ENCODE measurements around the gene DNAH2. TPM values are rescaled to one million over a fixed set of nuclear protein-coding genes. Genes with fewer than 3 reads are reported as not detected.
"Not testable (repeated sequence)": the region's sequence is repeated elsewhere in the genome, so short reads cannot be mapped to it uniquely, and the experiment has no call there.

The DNAH2 gene
- total RNA-seq, 1 experiment from 2014 or later = 0.17 TPM

DNA sequence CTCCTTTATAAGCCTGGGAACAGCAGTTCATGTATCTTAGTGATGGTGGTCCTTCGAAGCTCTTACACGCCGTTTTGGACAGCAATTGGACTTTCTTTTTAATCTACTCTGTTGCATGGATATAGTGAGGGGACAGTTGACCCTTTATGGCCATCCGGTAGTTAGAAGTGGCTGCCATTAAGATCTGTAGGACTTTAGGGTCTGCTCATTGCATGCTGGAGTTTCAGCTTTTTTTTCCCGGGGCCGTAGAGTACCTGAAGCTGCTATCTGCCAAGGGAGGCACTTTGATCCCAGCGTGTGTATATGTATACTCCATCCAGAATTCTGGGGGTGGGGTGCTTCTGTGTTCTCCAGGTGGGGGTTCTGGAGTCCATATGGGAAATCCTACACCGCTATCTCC lies 141.5 kb downstream of the DNAH2 start:
- TF ChIP-seq MXD4 (CRISPR knock-in tag; IDR thresholded peaks at IDR 0.05; ENCODE audit: borderline replicate concordance) (no peak), JUN (CRISPR knock-in tag; IDR thresholded peaks at IDR 0.05) (no peak), EMX1 (CRISPR knock-in tag; IDR thresholded peaks at IDR 0.05) (no peak), ZNF219 (CRISPR knock-in tag; IDR thresholded peaks at IDR 0.05; ENCODE audit: borderline replicate concordance) (no peak), FOXK1 (CRISPR knock-in tag; IDR thresholded peaks at IDR 0.05) (no peak)
- TF ChIP-seq, protein P1, sequence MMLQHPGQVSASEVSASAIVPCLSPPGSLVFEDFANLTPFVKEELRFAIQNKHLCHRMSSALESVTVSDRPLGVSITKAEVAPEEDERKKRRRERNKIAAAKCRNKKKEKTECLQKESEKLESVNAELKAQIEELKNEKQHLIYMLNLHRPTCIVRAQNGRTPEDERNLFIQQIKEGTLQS (CRISPR knock-in tag; conservative IDR thresholded peaks at IDR 0.05) = no peak
- CTCF ChIA-PET = interaction anchor here (0.8 to 1.7 kb wide), 2 partner anchors 24 to 130 kb away, joined by 4 to 5 read pairs; no protein-coding TSS in a partner anchor
- Mint-ChIP-seq H3K27ac (no peak overlapping the region), H3K9me3 (no peaks in the 10 kb centered on the region), H3K4me3 (no peak overlapping the region), H3K27me3 (ENCODE audit: low read depth) (peaks cover 2% of the 10 kb centered on the region; the same call in 1 of the 2 replicates), H3K36me3 (peaks cover 6% of the 10 kb centered on the region), H3K4me1 (peaks cover 16% of the 10 kb centered on the region)
- no peak for ATAC-seq
- POLR2A ChIA-PET = interaction anchor here (0.6 kb wide), 1 partner anchor 837 kb away, joined by 3 read pairs; no protein-coding TSS in a partner anchor
- DNase-seq (ENCODE audit: low spot score) = no peak

DNA sequence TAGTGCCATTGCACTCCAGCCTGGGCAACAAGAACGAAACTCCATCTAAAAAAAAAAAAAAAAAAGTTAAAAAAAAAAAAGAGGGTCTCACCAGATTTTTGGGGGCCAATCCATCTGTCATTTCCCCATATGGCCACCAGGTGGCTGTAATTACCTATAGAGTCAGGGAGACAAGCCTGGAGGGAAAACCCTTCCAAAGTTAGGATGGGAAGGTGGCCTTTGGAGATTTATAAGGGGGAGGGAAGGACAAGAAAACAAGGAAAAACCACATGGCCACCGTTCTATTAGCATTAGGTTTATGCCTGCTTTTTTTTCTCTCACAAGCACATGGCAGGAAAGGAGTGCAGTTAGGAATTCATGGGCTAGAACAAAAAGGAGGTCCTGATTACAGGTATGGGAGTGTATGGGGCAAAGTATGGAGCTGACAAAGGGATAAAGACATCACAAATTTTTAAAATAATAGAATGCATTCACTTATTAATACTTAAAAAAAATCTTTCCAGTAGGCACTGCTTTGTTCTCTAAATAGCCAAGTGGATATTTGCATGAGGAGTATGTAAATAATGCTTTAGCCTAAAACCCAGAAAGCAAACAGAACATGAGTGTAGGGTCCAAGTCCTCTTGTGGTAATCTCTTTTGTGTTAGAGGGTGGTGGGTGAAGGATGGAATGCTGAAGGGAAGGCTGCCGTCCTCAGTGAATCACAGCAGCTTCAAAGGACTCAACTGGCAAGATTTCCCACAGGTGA lies 145.3 kb downstream of the DNAH2 start:
- POLR2A ChIA-PET = interaction anchor here (0.7 kb wide), 3 partner anchors 24 to 361 kb away, joined by 3 to 6 read pairs (median 4); no protein-coding TSS in a partner anchor
- TF ChIP-seq, protein P2, sequence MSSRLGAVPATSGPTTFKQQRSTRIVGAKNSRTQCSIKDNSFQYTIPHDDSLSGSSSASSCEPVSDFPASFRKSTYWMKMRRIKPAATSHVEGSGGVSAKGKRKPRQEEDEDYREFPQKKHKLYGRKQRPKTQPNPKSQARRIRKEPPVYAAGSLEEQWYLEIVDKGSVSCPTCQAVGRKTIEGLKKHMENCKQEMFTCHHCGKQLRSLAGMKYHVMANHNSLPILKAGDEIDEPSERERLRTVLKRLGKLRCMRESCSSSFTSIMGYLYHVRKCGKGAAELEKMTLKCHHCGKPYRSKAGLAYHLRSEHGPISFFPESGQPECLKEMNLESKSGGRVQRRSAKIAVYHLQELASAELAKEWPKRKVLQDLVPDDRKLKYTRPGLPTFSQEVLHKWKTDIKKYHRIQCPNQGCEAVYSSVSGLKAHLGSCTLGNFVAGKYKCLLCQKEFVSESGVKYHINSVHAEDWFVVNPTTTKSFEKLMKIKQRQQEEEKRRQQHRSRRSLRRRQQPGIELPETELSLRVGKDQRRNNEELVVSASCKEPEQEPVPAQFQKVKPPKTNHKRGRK (CRISPR knock-in tag; IDR thresholded peaks at IDR 0.05; ENCODE audit: borderline replicate concordance) = no peak
- TF ChIP-seq, protein P3, sequence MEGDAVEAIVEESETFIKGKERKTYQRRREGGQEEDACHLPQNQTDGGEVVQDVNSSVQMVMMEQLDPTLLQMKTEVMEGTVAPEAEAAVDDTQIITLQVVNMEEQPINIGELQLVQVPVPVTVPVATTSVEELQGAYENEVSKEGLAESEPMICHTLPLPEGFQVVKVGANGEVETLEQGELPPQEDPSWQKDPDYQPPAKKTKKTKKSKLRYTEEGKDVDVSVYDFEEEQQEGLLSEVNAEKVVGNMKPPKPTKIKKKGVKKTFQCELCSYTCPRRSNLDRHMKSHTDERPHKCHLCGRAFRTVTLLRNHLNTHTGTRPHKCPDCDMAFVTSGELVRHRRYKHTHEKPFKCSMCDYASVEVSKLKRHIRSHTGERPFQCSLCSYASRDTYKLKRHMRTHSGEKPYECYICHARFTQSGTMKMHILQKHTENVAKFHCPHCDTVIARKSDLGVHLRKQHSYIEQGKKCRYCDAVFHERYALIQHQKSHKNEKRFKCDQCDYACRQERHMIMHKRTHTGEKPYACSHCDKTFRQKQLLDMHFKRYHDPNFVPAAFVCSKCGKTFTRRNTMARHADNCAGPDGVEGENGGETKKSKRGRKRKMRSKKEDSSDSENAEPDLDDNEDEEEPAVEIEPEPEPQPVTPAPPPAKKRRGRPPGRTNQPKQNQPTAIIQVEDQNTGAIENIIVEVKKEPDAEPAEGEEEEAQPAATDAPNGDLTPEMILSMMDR (IDR thresholded peaks at IDR 0.05) = peak; percentile 64; the same call in 1 of the 2 replicates
- ATAC-seq (no peak), DNase-seq (ENCODE audit: low spot score) (peak; percentile 77)
- peak overlapping the region; percentile 17; the same call in 1 of the 2 replicates for H3K27ac Mint-ChIP-seq
- CTCF ChIA-PET = interaction anchor here (0.7 to 2.9 kb wide), 14 partner anchors 13 to 480 kb away, joined by 3 to 15 read pairs (median 5); partner anchors contain the start of genes KDM6B and MPDU1
- H3K9me3 Mint-ChIP-seq = peaks cover 8% of the 10 kb centered on the region; the same call in 1 of the 2 replicates
- H3K4me3 Mint-ChIP-seq = no peak overlapping the region
- H3K36me3 Mint-ChIP-seq = peaks cover 9% of the 10 kb centered on the region
- no peaks in the 10 kb centered on the region for H3K27me3 Mint-ChIP-seq (ENCODE audit: low read depth)
- H3K4me1 Mint-ChIP-seq = peaks cover 11% of the 10 kb centered on the region

DNA sequence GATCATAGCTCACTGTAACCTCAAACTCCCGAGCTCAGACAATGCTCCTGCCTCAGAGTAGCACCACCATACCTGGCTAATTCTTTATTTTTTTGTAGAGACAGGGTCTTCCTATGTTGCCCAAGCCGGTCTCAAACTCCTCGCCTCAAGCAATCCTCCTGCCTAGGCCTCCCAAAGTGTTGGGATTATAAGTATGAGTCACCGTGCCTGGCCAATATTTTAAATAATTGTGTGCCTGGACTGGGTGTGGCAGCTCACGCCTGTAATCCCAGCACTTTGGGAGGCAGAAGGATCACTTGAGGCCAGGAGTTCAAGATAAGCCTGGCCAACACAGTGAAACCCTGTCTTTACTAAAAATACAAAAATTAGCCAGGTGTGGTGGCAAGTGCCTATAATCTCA lies 146.8 kb downstream of the DNAH2 start:
- H3K9me3 Mint-ChIP-seq; DNase-seq (ENCODE audit: low spot score); ATAC-seq; H3K36me3 Mint-ChIP-seq; H3K27ac Mint-ChIP-seq; H3K4me3 Mint-ChIP-seq; H3K27me3 Mint-ChIP-seq (ENCODE audit: low read depth); H3K4me1 Mint-ChIP-seq: not testable (repeated sequence)
- ChIA-PET POLR2A (interaction anchor here (0.7 kb wide), 1 partner anchor 24 kb away, joined by 4 read pairs; the partner anchor contains the start of gene CHD3), CTCF (interaction anchor here (0.6 to 1.5 kb wide), 5 partner anchors 27 to 994 kb away, joined by 3 to 4 read pairs (median 3); no protein-coding TSS in a partner anchor)

DNA sequence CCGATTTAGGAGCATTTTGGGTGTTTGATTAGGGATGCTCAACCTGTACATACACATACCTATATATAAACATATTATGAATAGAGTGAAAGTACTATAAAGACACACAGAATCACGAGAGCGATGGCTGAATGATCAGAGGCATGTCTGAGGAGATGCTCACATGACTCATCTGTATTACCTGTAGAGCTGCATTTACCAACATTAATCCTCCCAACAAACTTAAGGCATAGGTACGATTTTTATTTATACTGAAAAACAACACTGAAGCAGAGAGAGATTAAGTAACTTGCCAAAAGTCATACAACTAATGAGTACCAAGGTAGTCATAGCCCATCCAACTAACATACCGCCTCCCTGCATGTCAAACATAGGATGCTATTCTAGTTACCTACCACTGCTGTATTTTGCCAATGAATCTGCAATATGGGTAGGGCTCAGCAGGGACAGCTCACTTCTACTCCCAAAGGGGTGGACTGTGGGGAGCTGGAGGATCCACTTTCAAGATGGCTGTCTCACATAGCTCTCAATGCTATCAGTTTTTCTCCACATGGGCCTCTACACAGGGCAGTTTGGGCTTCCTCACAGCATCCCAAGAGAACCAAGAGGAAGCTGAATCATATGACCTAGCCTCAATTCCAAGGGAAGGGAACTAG lies 147.6 kb downstream of the DNAH2 start:
- Mint-ChIP-seq H3K27me3 (ENCODE audit: low read depth) (no peaks in the 10 kb centered on the region), H3K4me3 (no peak overlapping the region), H3K9me3 (peaks cover 8% of the 10 kb centered on the region; the same call in 1 of the 2 replicates), H3K36me3 (peaks cover 4% of the 10 kb centered on the region), H3K4me1 (peaks cover 3% of the 10 kb centered on the region), H3K27ac (no peak overlapping the region)
- POLR2A ChIA-PET = interaction anchor here (0.7 kb wide), 1 partner anchor 23 kb away, joined by 4 read pairs; the partner anchor contains the start of gene CHD3
- DNase-seq (ENCODE audit: low spot score) (no peak), ATAC-seq (no peak)
- CTCF ChIA-PET = interaction anchor here (0.8 to 1.0 kb wide), 4 partner anchors 47 to 193 kb away, joined by 3 to 4 read pairs (median 4); no protein-coding TSS in a partner anchor
- no peak for TF ChIP-seq ZNF121 (CRISPR knock-in tag; IDR thresholded peaks at IDR 0.05)
- TF ChIP-seq ZNF671 (CRISPR knock-in tag; IDR thresholded peaks at IDR 0.05) = no peak
- no peak for TF ChIP-seq CREM (CRISPR knock-in tag; IDR thresholded peaks at IDR 0.05)
- no peak for TF ChIP-seq SMAD4 (CRISPR knock-in tag; IDR thresholded peaks at IDR 0.05)
- TF ChIP-seq ESRRA (CRISPR knock-in tag; IDR thresholded peaks at IDR 0.05; ENCODE audit: borderline replicate concordance) = no peak
- TF ChIP-seq, protein P4, sequence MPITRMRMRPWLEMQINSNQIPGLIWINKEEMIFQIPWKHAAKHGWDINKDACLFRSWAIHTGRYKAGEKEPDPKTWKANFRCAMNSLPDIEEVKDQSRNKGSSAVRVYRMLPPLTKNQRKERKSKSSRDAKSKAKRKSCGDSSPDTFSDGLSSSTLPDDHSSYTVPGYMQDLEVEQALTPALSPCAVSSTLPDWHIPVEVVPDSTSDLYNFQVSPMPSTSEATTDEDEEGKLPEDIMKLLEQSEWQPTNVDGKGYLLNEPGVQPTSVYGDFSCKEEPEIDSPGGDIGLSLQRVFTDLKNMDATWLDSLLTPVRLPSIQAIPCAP (CRISPR knock-in tag; IDR thresholded peaks at IDR 0.05) = no peak
- TF ChIP-seq ZNF416 (CRISPR knock-in tag; IDR thresholded peaks at IDR 0.05) = no peak
- TF ChIP-seq, protein P5, sequence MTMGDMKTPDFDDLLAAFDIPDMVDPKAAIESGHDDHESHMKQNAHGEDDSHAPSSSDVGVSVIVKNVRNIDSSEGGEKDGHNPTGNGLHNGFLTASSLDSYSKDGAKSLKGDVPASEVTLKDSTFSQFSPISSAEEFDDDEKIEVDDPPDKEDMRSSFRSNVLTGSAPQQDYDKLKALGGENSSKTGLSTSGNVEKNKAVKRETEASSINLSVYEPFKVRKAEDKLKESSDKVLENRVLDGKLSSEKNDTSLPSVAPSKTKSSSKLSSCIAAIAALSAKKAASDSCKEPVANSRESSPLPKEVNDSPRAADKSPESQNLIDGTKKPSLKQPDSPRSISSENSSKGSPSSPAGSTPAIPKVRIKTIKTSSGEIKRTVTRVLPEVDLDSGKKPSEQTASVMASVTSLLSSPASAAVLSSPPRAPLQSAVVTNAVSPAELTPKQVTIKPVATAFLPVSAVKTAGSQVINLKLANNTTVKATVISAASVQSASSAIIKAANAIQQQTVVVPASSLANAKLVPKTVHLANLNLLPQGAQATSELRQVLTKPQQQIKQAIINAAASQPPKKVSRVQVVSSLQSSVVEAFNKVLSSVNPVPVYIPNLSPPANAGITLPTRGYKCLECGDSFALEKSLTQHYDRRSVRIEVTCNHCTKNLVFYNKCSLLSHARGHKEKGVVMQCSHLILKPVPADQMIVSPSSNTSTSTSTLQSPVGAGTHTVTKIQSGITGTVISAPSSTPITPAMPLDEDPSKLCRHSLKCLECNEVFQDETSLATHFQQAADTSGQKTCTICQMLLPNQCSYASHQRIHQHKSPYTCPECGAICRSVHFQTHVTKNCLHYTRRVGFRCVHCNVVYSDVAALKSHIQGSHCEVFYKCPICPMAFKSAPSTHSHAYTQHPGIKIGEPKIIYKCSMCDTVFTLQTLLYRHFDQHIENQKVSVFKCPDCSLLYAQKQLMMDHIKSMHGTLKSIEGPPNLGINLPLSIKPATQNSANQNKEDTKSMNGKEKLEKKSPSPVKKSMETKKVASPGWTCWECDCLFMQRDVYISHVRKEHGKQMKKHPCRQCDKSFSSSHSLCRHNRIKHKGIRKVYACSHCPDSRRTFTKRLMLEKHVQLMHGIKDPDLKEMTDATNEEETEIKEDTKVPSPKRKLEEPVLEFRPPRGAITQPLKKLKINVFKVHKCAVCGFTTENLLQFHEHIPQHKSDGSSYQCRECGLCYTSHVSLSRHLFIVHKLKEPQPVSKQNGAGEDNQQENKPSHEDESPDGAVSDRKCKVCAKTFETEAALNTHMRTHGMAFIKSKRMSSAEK (CRISPR knock-in tag; IDR thresholded peaks at IDR 0.05; ENCODE audit: borderline replicate concordance) = no peak
- TF ChIP-seq ZNF396 (CRISPR knock-in tag; IDR thresholded peaks at IDR 0.05; ENCODE audit: borderline replicate concordance) = no peak
